OCI-LY7 (cell line): ENCODE measurements around the gene XRRA1. TPM values are rescaled to one million over a fixed set of nuclear protein-coding genes. Genes with fewer than 3 reads are reported as not detected.
"Not testable (repeated sequence)": the region's sequence is repeated elsewhere in the genome, so short reads cannot be mapped to it uniquely, and the experiment has no call there.

ENCODE experiments used
- BruUV-seq: library from RNA; stranded (reverse); fragments of 400-500 nt; replicated peaks from 2 replicates; lab custom pipeline; 2021; lab: Mats Ljungman, UMichigan
- CTCF ChIA-PET: fragments of 300-600 bp; sonication (Branson Sonifier 250); formaldehyde crosslinking; loops from one replicate; lab custom pipeline; 2022; ENCODE audit warnings: antibody characterized with exemption; ENCODE audit not compliant: unreplicated experiment; lab: Charles Lee
- POLR2A ChIA-PET: fragments of 300-600 bp; sonication (Branson Sonifier 250); formaldehyde crosslinking; loops from one replicate; lab custom pipeline; 2022; ENCODE audit warnings: antibody characterized with exemption; lab: Charles Lee
- DNase-seq: peaks from one replicate; pipeline ENCODE4 v3.0.0-alpha.2; 2015; ENCODE audit warnings: low spot score
- H2AFZ ChIP-seq: fragments of 200-600 bp; sonication (generic), shearing (Covaris generic); 2 replicates; pipeline ENCODE4 v1.6.1; 2014; ENCODE audit warnings: mild to moderate bottlenecking, antibody characterized with exemption, low read length, moderate library complexity
- H3K27ac ChIP-seq: fragments of 200-600 bp; sonication (generic); 2 replicates; pipeline ENCODE4 v1.5.1; 2014; ENCODE audit warnings: mixed run types, low read depth, mild to moderate bottlenecking, moderate library complexity, low read length, inconsistent platforms; ENCODE audit not compliant: poor library complexity, severe bottlenecking
- H3K36me3 ChIP-seq: fragments of 200-600 bp; sonication (generic); 2 replicates; pipeline ENCODE4 v1.6.1; 2014; ENCODE audit warnings: mild to moderate bottlenecking, antibody characterized with exemption, low read length, moderate library complexity, mixed read lengths; ENCODE audit not compliant: insufficient read depth
- H3K4me1 ChIP-seq: fragments of 200-600 bp; sonication (generic); 2 replicates; pipeline ENCODE4 v1.5.1; 2014; ENCODE audit warnings: mild to moderate bottlenecking, low read length; ENCODE audit not compliant: insufficient read depth, poor library complexity, severe bottlenecking
- H3K4me2 ChIP-seq: fragments of 200-600 bp; sonication (generic); 2 replicates; pipeline ENCODE4 v1.6.1; 2014; ENCODE audit warnings: mild to moderate bottlenecking, low read length
- H3K4me3 ChIP-seq: fragments of 200-600 bp; sonication (generic); 2 replicates; pipeline ENCODE4 v1.5.1; 2014; ENCODE audit warnings: mild to moderate bottlenecking, low read depth, low read length; ENCODE audit not compliant: poor library complexity, severe bottlenecking
- H3K79me2 ChIP-seq: fragments of 200-600 bp; sonication (generic); 2 replicates; pipeline ENCODE4 v1.6.1; 2016; ENCODE audit warnings: low read depth, mild to moderate bottlenecking, low read length, moderate library complexity, mixed read lengths; ENCODE audit not compliant: insufficient read depth
- H3K9me2 ChIP-seq: fragments of 200-600 bp; sonication (generic); 2 replicates; pipeline ENCODE4 v1.6.1; 2016; ENCODE audit warnings: mild to moderate bottlenecking, low read length, mixed read lengths; ENCODE audit not compliant: insufficient read depth
- H3K9me3 ChIP-seq: fragments of 200-600 bp; sonication (generic); 2 replicates; pipeline ENCODE4 v1.6.1; 2014; ENCODE audit warnings: mild to moderate bottlenecking, mixed run types, low read length, mixed read lengths
- H4K20me1 ChIP-seq: fragments of 200-600 bp; sonication (generic); 2 replicates; pipeline ENCODE4 v1.6.1; 2014; ENCODE audit warnings: mild to moderate bottlenecking, antibody characterized with exemption, low read length, moderate library complexity, mixed read lengths; ENCODE audit not compliant: insufficient read depth
- EZH2phosphoT487 ChIP-seq: fragments of 200-600 bp; sonication (generic); IDR thresholded peaks from 2 replicates; pipeline ENCODE4 v1.6.1; 2018; ENCODE audit warnings: low read depth, borderline replicate concordance, mild to moderate bottlenecking, mixed run types, antibody characterized with exemption, low read length, moderate library complexity, mixed read lengths
- intact Hi-C: fragments of 100-400 bp; cut with micrococcal nuclease; formaldehyde crosslinking; loops from one replicate; pipeline ENCODE4 v1.10.0; 2022; ENCODE audit not compliant: unreplicated experiment
- total RNA-seq, 2 experiments: library from RNA; depleted of rRNA in 1 of 2; stranded (reverse); fragments of >200 nt in 1 of 2; shearing (Covaris generic) in 1 of 2; gene quantifications; 2 replicates each; pipeline ENCODE4 v1.2.3, GENCODE V29; 2014 to 2022
- TF ChIP-seq, protein P1 (sequence below): fragments of 200-600 bp; sonication (generic); conservative IDR thresholded peaks from 2 replicates; pipeline ENCODE4 v1.5.1; 2014; ENCODE audit warnings: mild to moderate bottlenecking, antibody characterized with exemption, low read length, moderate library complexity, mixed read lengths

Gene XRRA1
- total RNA-seq, 2 experiments from 2014 or later = 20.3 to 29.1 TPM

GRCh38 chr11:74902342-74902741, 46.5 kb downstream of the XRRA1 start:
- no peak for TF ChIP-seq EZH2phosphoT487
- TF ChIP-seq, protein P1, sequence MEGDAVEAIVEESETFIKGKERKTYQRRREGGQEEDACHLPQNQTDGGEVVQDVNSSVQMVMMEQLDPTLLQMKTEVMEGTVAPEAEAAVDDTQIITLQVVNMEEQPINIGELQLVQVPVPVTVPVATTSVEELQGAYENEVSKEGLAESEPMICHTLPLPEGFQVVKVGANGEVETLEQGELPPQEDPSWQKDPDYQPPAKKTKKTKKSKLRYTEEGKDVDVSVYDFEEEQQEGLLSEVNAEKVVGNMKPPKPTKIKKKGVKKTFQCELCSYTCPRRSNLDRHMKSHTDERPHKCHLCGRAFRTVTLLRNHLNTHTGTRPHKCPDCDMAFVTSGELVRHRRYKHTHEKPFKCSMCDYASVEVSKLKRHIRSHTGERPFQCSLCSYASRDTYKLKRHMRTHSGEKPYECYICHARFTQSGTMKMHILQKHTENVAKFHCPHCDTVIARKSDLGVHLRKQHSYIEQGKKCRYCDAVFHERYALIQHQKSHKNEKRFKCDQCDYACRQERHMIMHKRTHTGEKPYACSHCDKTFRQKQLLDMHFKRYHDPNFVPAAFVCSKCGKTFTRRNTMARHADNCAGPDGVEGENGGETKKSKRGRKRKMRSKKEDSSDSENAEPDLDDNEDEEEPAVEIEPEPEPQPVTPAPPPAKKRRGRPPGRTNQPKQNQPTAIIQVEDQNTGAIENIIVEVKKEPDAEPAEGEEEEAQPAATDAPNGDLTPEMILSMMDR = no peak
- intact Hi-C loops = no loop called here

DNA sequence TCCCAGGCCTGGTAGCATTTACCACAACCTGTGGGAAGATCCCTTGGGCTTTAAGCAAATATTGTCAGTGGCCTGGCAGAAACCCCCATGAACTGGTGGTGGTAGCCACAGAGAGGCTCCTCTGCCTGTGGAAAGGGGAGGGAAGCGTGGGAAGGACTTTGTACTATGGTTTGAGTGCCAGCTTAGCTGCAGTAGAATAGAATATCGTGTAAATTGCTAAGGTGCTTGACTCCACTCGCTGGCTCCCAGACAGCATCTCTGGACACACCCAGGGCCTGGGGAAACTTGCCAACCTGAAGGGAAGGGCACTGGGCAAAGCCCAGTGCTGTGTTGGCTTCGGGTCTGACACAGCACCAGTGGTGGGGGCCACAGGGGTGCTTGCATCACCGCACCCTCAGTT, 52.6 kb downstream of the XRRA1 start:
- Histone ChIP-seq H3K27ac (no peak overlapping the region), H4K20me1 (no peaks in the 10 kb centered on the region), H3K79me2 (no peaks in the 10 kb centered on the region), H3K9me3 (peaks cover 9% of the 10 kb centered on the region; the same call in 1 of the 2 replicates), H3K4me2 (no peak overlapping the region), H2AFZ (no peak overlapping the region), H3K4me1 (no peaks in the 10 kb centered on the region), H3K9me2 (no peaks in the 10 kb centered on the region), H3K36me3 (peaks cover 23% of the 10 kb centered on the region), H3K4me3 (no peak overlapping the region)
- no peak for DNase-seq
- no TSS peak for BruUV-seq
- TF ChIP-seq EZH2phosphoT487 = no peak
- TF ChIP-seq, protein P1 = no peak
- CTCF ChIA-PET = no interaction called here
- POLR2A ChIA-PET = no interaction called here
- intact Hi-C loops = no loop called here

More at GRCh38 chr11:74902342-74902741, 46.5 kb downstream of the XRRA1 start:
- Histone ChIP-seq H3K36me3 (peaks cover 45% of the 10 kb centered on the region), H3K9me2 (no peaks in the 10 kb centered on the region), H3K4me2 (no peak overlapping the region), H2AFZ (no peak overlapping the region), H3K9me3 (peaks cover 19% of the 10 kb centered on the region; the same call in 1 of the 2 replicates), H3K4me1 (no peaks in the 10 kb centered on the region), H3K4me3 (no peak overlapping the region), H3K27ac (no peak overlapping the region), H3K79me2 (no peaks in the 10 kb centered on the region), H4K20me1 (no peaks in the 10 kb centered on the region)
- BruUV-seq = no TSS peak
- POLR2A ChIA-PET = no interaction called here
- DNase-seq = no peak
- CTCF ChIA-PET = no interaction called here

- no peak for DNase-seq
- Histone ChIP-seq H3K9me2 (no peaks in the 10 kb centered on the region), H2AFZ (no peak overlapping the region), H3K4me1 (no peaks in the 10 kb centered on the region), H3K79me2 (no peaks in the 10 kb centered on the region), H3K9me3 (peaks cover 1% of the 10 kb centered on the region; the same call in 1 of the 2 replicates), H4K20me1 (no peaks in the 10 kb centered on the region), H3K4me3 (no peak overlapping the region), H3K36me3 (peaks cover 15% of the 10 kb centered on the region), H3K4me2 (no peak overlapping the region), H3K27ac (no peak overlapping the region)
- intact Hi-C loops = no loop called here
- BruUV-seq = no TSS peak
- POLR2A ChIA-PET = interaction anchor here (0.9 kb wide), 1 partner anchor 29 kb away, joined by 3 read pairs; no protein-coding TSS in a partner anchor
- CTCF ChIA-PET = no interaction called here
- no peak for TF ChIP-seq EZH2phosphoT487
- TF ChIP-seq, protein P1 = no peak
Measured at GRCh38 chr11:74895340-74896116, 53.4 kb downstream of the XRRA1 start.

GRCh38 chr11:74893015-74893414, 55.9 kb downstream of the XRRA1 start:
- POLR2A ChIA-PET, H3K9me2 ChIP-seq, DNase-seq, intact Hi-C loops, H4K20me1 ChIP-seq, H3K4me1 ChIP-seq, BruUV-seq, CTCF ChIA-PET, H2AFZ ChIP-seq, H3K4me3 ChIP-seq, H3K27ac ChIP-seq, H3K4me2 ChIP-seq, H3K9me3 ChIP-seq, H3K79me2 ChIP-seq: not testable (repeated sequence)
- H3K36me3 ChIP-seq = peaks cover 10% of the 10 kb centered on the region
